ENCODE results near the gene TNIK. TPM values are rescaled to one million over a fixed set of nuclear protein-coding genes. Genes with fewer than 3 reads are reported as not detected.
A peak's percentile ranks its signal among the peaks of the same experiment; 100 is the strongest.

Gene TNIK
- total RNA-seq, 2 donors from 2014 or later = 9.0 to 11.6 TPM

GRCh38 chr3:171460725-171461524, 720 bp upstream of the TNIK start:
- no peaks in the 10 kb centered on the region for H3K9me3 ChIP-seq
- H3K36me3 ChIP-seq = no peaks in the 10 kb centered on the region
- H3K27me3 ChIP-seq = no peaks in the 10 kb centered on the region
- peak; percentile 22 to 43 for TF ChIP-seq CTCF (IDR thresholded peaks at IDR 0.05)
- peak; percentile 62 for DNase-seq (ENCODE audit: low spot score)
- peak overlapping the region; percentile 81 to 91 for H3K27ac ChIP-seq
- H3K4me1 ChIP-seq = peaks cover 0 to 18% of the 10 kb centered on the region in 2 donors
- H3K4me3 ChIP-seq = peak overlapping the region; percentile 80 to 82

GRCh38 chr3:171459137-171459941, 866 bp downstream of the TNIK start:
- H3K27ac ChIP-seq = peak overlapping the region; percentile 81 to 91
- DNase-seq (ENCODE audit: low spot score) = peak; percentile 59
- H3K27me3 ChIP-seq = no peaks in the 10 kb centered on the region
- peaks cover 0 to 18% of the 10 kb centered on the region in 2 donors for H3K4me1 ChIP-seq
- H3K4me3 ChIP-seq = peak overlapping the region; percentile 80 to 82
- TF ChIP-seq CTCF (IDR thresholded peaks at IDR 0.05) = no peak
- H3K36me3 ChIP-seq = no peaks in the 10 kb centered on the region
- no peaks in the 10 kb centered on the region for H3K9me3 ChIP-seq

- no peak for TF ChIP-seq CTCF (IDR thresholded peaks at IDR 0.05)
- Histone ChIP-seq H3K4me3 (peak overlapping the region; percentile 80 to 82), H3K27ac (peak overlapping the region; percentile 81 to 91), H3K27me3 (no peaks in the 10 kb centered on the region), H3K4me1 (peaks cover 0 to 18% of the 10 kb centered on the region in 2 donors), H3K9me3 (no peaks in the 10 kb centered on the region), H3K36me3 (no peaks in the 10 kb centered on the region)
- DNase-seq (ENCODE audit: low spot score) = no peak
Observed at GRCh38 chr3:171458864-171459136, 1.4 kb downstream of the TNIK start.

GRCh38 chr3:171458071-171458863, 1.9 kb downstream of the TNIK start:
- peak overlapping the region; percentile 80 to 82 for H3K4me3 ChIP-seq
- no peaks in the 10 kb centered on the region for H3K27me3 ChIP-seq
- DNase-seq (ENCODE audit: low spot score) = no peak
- H3K27ac ChIP-seq = peak overlapping the region; percentile 81 to 91
- no peak for TF ChIP-seq CTCF (IDR thresholded peaks at IDR 0.05)
- no peaks in the 10 kb centered on the region for H3K9me3 ChIP-seq
- H3K4me1 ChIP-seq = peaks cover 0 to 18% of the 10 kb centered on the region in 2 donors
- H3K36me3 ChIP-seq = no peaks in the 10 kb centered on the region

GRCh38 chr3:171457607-171458061, 2.6 kb downstream of the TNIK start:
- Histone ChIP-seq H3K9me3 (no peaks in the 10 kb centered on the region), H3K36me3 (no peaks in the 10 kb centered on the region), H3K27me3 (no peaks in the 10 kb centered on the region), H3K4me1 (peaks cover 0 to 18% of the 10 kb centered on the region in 2 donors), H3K27ac (peak overlapping the region; percentile 33 to 91), H3K4me3 (peak overlapping the region; percentile 80 to 82)
- DNase-seq (ENCODE audit: low spot score) = no peak
- no peak for TF ChIP-seq CTCF (IDR thresholded peaks at IDR 0.05)

Data from right atrium auricular region (tissue), 2 donors.